Lung (tissue), 12 donors: ENCODE data around the gene RER1. TPM values are rescaled to one million over a fixed set of nuclear protein-coding genes. Genes with fewer than 3 reads are reported as not detected.

ENCODE experiments used
- ATAC-seq: fragments of 200-7000 bp; cut with Tn5 transposase; one replicate; pipeline ENCODE4 v1.9.1; 2020; ENCODE audit warnings: moderate number of reproducible peaks; ENCODE audit not compliant: insufficient read depth, low FRiP score
- DNase-seq, 3 donors: peaks; one replicate each; pipeline ENCODE4 v3.0.0-alpha.2; 2013 to 2017
- H3K27ac ChIP-seq, 2 donors: one replicate each; pipeline ENCODE4 v1.5.1; 2013; ENCODE audit warnings: mild to moderate bottlenecking in 2 of 2, moderate library complexity in 2 of 2, control low read depth in 1 of 2, inconsistent platforms in 1 of 2, low read depth in 1 of 2, low read length in 1 of 2
- H3K27me3 ChIP-seq, 3 donors: one replicate each; pipeline ENCODE4 v1.5.1; 2013; ENCODE audit warnings: low read length in 2 of 3; ENCODE audit not compliant: control insufficient read depth in 3 of 3, insufficient read depth in 3 of 3
- H3K36me3 ChIP-seq, 4 donors: one replicate each; pipeline ENCODE4 v1.5.1; 2013; ENCODE audit warnings: low read length in 4 of 4, mild to moderate bottlenecking in 1 of 4, moderate library complexity in 1 of 4; ENCODE audit not compliant: control insufficient read depth in 4 of 4, insufficient read depth in 4 of 4
- H3K4me1 ChIP-seq, 5 donors: one replicate each; pipeline ENCODE4 v1.5.1; 2013; ENCODE audit warnings: low read length in 5 of 5, mild to moderate bottlenecking in 2 of 5, moderate library complexity in 1 of 5; ENCODE audit not compliant: control insufficient read depth in 5 of 5, insufficient read depth in 5 of 5
- H3K4me3 ChIP-seq: one replicate; pipeline ENCODE4 v1.5.1; 2013; ENCODE audit warnings: mild to moderate bottlenecking, control low read depth, moderate library complexity
- H3K9ac ChIP-seq, 2 donors: one replicate each; pipeline ENCODE4 v1.5.1; 2013; ENCODE audit warnings: low read length in 2 of 2, control low read depth in 1 of 2; ENCODE audit not compliant: insufficient read depth in 1 of 2
- H3K9me3 ChIP-seq, 4 donors: one replicate each; pipeline ENCODE4 v1.5.1; 2013; ENCODE audit warnings: low read length in 3 of 4, mild to moderate bottlenecking in 1 of 4, moderate library complexity in 1 of 4; ENCODE audit not compliant: control insufficient read depth in 4 of 4, insufficient read depth in 3 of 4
- WGBS, 2 donors: extraction: QIAGEN DNeasy Blood & Tissue Kit; methylation state at CpG; one replicate each; pipeline ENCODE4 v1.1.7; 2013; 5-methylcytosine and 5-hydroxymethylcytosine counted together
- polyA plus RNA-seq, 2 donors: library from polyadenylated mRNA; stranded (reverse); fragments of 200-250 nt; gene quantifications; one replicate each; pipeline ENCODE4 v1.2.1, GENCODE V29; 2013
- total RNA-seq, 2 donors: library from RNA; depleted of rRNA in 1 of 2; stranded (reverse); fragments of >200 nt in 1 of 2; gene quantifications; one replicate each; pipeline ENCODE4 v1.2.1, GENCODE V29; 2014 to 2021
- TF ChIP-seq, protein P1 (sequence below): IDR thresholded peaks from 2 replicates; pipeline ENCODE4 v1.5.1; 2012; ENCODE audit warnings: mild to moderate bottlenecking; ENCODE audit errors: control extremely low read depth, extremely low read depth
- donor health status: control.
- donor health status: control.
- donor health status: Bipolar disorder and iron deficiency.
- donor health status: healthy.
- donor health status: DM: yes; HTN: yes; CAD: no.

The RER1 gene
- total and polyA plus RNA-seq, 4 donors: 71.7 to 134 (median 87.9) TPM

DNA sequence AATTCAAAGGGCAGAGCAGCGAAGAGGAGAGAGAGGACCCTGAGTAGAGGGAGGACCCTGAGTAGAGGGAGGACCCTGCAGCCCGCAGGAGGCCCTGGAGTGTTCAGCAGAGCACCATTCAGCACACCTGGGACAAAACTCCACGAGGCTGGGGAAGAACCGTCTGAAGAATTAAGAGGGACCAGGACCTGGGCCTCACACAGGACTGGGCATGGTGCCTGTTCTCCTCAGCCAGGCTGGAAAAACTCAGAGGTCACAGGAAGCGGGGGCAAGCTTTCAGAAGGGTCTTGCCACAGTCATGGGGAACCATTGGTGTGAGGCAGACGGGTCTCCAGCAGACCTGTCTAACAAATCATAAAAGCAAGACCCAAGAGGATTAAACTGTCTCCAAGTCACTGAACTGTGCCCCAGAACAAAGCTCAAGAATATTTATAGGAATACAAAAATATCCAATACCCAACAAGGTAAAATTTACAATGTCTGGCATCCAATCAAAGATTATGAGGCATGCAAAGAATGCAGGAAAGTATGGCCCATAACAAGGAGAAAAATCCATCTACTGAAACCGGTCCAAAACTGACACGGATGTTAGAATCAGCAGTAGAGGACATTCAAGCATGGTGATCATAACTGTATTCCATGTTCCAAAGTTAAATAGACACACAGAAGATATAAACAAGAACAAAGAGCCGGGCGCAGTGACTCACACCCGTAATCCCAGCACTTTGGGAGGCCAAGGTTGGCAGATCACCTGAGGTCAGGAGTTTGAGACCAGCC is 30.9 kb upstream of the RER1 start:
- Histone ChIP-seq H3K4me1 (no peaks in the 10 kb centered on the region), H3K36me3 (peaks cover 0 to 2% (median 0%) of the 10 kb centered on the region in 4 donors), H3K4me3 (no peak overlapping the region), H3K9me3 (no peaks in the 10 kb centered on the region), H3K27ac (no peak overlapping the region), H3K9ac (no peak overlapping the region), H3K27me3 (no peaks in the 10 kb centered on the region)
- TF ChIP-seq, protein P1, sequence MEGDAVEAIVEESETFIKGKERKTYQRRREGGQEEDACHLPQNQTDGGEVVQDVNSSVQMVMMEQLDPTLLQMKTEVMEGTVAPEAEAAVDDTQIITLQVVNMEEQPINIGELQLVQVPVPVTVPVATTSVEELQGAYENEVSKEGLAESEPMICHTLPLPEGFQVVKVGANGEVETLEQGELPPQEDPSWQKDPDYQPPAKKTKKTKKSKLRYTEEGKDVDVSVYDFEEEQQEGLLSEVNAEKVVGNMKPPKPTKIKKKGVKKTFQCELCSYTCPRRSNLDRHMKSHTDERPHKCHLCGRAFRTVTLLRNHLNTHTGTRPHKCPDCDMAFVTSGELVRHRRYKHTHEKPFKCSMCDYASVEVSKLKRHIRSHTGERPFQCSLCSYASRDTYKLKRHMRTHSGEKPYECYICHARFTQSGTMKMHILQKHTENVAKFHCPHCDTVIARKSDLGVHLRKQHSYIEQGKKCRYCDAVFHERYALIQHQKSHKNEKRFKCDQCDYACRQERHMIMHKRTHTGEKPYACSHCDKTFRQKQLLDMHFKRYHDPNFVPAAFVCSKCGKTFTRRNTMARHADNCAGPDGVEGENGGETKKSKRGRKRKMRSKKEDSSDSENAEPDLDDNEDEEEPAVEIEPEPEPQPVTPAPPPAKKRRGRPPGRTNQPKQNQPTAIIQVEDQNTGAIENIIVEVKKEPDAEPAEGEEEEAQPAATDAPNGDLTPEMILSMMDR: no peak
- no peak for ATAC-seq
- DNase-seq: no peak
- 70 to 78% methylated on average over 11 of the region's 11 CpGs for WGBS, 2 donors

DNA sequence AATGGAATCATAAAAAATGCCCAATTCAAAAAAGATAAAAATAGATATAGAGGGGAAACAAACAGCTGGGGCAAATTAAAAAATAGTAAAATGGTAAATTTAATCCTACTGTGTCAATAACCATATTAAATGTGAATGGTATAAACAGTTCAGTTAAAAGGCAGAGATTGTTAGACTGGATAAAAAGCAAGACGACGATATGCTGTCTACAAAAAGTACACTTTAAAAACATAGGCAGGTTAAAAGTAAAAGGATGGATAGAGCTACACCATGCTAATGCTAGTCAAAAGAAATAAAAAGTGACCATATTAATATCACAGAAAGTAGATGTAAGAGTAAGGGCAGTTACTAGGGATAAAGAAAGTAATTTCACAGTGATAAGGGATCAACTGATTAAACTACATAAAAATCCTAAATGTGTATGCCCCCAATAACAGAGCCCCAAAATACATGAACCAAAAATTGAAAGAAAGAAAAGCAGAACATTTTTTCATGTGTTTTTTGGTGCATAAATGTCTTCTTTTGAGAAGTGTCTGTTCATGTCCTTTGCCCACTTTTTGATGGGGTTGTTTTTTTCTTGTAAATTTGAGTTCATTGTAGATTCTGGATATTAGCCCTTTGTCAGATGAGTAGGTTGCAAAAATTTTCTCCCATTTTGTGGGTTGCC is 27.7 kb upstream of the RER1 start:
- peaks cover 0 to 5% (median 0%) of the 10 kb centered on the region in 4 donors for H3K36me3 ChIP-seq
- H3K9ac ChIP-seq: no peak overlapping the region
- no peak for ATAC-seq
- H3K4me3 ChIP-seq: no peak overlapping the region
- TF ChIP-seq, protein P1: no peak
- H3K4me1 ChIP-seq: no peaks in the 10 kb centered on the region
- no peaks in the 10 kb centered on the region for H3K27me3 ChIP-seq
- no peaks in the 10 kb centered on the region for H3K9me3 ChIP-seq
- DNase-seq: no peak
- H3K27ac ChIP-seq: no peak overlapping the region
- WGBS, 2 donors: 97 to 99% methylated on average over 2 of the region's 2 CpGs

DNA sequence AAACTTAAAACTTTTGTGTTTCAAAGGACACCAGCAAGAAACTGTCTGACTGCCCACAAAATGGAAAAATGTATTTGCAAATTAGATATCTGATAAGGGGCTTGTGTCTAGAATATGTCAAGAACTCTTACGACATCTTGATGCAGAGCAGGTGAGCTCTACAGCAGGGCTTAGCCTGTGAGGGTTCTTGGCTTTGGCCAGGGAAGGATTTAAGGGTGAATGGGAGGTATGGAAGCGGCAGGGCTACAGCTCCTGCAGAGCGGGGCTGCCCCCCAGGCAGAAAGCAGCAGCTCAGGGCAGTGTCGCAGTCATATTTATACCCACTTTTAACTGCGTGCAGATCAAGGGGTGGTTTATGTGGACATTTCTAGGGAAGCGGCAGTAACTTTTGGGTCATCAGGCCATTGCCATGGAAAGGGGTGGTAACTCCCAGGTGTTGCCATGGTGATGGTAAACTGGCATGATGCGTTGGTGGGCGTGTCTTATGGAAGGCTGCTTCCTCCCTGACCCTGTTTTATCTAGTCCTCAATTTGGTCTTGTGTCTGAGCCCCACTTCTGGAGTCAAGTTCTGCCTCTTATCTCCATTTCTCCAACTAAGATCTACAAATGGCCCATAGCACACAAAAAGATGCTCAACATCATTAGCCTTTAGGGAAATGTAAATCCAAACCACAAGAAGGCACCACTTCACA is 23.4 kb upstream of the RER1 start:
- DNase-seq: no peak

More for the DNA sequence above, 23.4 kb upstream of the RER1 start:
- no peaks in the 10 kb centered on the region for H3K4me1 ChIP-seq
- H3K4me3 ChIP-seq: no peak overlapping the region
- no peak overlapping the region for H3K27ac ChIP-seq
- no peak overlapping the region for H3K9ac ChIP-seq
- peaks cover 0 to 17% (median 8%) of the 10 kb centered on the region in 4 donors for H3K36me3 ChIP-seq
- no peak for ATAC-seq
- TF ChIP-seq, protein P1: no peak
- no peaks in the 10 kb centered on the region for H3K9me3 ChIP-seq
- WGBS, 2 donors: 96% methylated on average over 8 of the region's 8 CpGs
- H3K27me3 ChIP-seq: no peaks in the 10 kb centered on the region
